ENCODE data around the gene ZNF529.

The ZNF529 gene

DNA sequence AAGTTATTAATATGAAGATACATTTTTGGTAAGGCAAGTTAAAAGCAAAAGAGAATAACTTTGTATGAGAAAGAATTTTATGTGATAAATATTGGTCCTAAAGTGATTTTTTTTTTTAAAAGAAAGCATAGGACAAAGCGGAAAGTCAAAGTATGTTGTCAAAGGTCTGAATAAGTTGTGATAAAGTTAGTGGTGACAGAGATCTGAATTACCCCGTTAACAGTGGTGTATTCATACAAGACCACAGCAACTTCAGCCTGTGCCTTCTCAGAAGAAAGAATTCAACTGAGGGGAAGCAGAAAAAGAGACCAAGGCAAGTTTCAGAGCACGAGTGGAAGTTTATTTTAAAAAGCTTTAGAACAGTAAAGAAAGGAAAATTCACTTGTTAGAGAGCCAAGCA lies 64.8 kb downstream of the ZNF529 start:
- no peak for DNase-seq

DNA sequence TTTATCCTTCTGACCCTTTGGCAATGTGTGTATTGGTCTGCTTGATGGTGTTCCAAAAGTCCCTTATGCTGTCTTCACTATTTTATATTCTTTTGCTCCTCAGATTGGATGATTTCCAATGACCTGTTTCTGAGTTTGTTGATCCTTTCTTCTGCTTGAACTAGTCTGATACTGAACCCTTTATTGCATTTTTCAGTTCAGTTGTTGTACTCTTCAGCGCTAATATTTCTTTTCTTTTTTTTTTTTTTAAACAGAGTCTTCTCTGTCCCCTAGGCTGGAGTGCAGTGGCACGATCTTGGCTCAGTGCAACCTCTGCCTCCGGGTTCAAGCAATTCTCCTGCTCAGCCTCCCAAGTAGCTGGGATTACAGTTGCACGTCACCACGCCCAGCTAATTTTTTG lies 71.1 kb downstream of the ZNF529 start:
- DNase-seq: no peak

DNA sequence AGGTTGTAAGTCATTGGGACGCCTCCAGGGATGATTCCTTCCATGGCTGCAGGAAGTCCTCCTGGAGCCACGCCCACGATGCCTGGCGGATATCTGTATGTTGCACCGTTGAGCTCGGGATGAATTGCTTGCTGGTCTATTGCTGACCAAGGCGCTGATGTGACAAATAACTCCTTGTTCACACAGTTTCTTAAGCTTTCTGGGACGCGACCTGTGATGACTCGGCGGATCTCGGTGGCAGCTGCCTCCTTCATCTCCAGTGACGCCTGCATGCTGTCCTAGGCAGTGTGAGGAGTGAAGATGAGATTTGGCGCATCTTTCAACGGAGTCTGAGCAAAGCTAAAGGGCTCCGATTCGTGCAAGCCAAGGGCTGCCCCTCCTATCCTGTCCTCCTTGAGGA lies 76.1 kb downstream of the ZNF529 start:
- DNase-seq: no peak

All from NCI-H510A treated with DMSO at 0.1 percent for 48 hours (cell line).